HG02981 (cell line): ENCODE measurements around the gene TRAF6.

ENCODE experiments used
- ATAC-seq: cut with Tn5 transposase; IDR thresholded peaks from one replicate; pipeline ENCODE4 v1.9.1; 2021; ENCODE audit warnings: mild to moderate bottlenecking, moderate library complexity; ENCODE audit not compliant: unreplicated experiment

The TRAF6 gene

DNA sequence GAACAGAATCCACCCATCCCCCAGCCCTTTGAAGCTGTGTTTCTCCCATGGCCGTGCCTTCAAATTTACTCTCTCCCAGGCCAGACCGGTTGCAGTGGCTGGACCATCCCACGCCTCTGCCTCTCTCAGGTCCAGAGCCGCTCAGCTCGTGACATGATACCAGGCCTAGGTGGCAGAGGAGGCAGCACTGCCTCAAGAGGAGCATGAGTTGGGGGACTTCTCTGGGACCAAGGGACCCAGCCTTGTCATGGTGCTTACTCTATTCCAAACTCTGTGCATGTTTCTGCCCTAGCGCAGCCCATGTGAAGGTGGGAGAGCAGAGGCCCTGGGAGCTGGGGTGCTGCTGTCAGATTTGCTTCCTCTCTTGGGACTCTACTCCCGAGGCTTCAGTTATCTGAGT, 51.0 kb downstream of the TRAF6 start:
- no peak for ATAC-seq

DNA sequence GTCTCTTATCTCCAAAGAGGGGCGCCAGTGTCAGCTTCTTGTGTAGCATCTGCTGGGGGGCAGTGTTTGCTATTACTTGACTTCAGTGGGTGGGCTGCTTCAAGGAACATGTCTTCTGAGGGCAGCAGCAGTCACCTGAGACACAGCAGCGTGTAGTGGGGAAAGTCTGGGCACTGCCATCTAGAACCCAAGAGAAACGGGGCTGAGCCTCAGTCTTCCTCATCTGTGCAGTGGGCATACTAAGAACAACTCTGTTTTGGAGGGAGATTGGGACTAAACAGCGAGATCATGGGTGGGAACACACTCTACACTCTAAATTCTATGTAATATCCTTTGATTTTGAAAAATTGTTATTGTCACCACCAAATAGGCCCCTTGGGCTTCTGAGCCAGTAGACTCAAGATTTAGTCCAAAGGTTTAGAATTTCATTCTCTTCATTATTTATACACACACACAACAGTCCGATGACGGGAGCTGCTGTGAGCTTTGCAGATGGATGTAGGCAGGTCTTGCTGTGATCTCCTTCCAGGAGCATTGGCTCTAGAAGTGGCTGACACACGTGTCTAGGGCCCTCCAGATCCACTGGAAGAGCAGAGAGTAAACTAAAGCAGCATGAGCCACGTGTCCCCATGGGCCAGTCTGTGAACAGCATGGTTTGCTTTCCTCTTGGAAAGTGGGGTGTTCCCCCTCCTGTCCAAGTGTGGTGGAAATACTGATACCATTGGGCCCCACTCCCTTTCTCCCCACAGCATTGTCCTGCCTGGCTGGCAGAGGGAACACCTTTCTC, 51.8 kb downstream of the TRAF6 start:
- no peak for ATAC-seq

DNA sequence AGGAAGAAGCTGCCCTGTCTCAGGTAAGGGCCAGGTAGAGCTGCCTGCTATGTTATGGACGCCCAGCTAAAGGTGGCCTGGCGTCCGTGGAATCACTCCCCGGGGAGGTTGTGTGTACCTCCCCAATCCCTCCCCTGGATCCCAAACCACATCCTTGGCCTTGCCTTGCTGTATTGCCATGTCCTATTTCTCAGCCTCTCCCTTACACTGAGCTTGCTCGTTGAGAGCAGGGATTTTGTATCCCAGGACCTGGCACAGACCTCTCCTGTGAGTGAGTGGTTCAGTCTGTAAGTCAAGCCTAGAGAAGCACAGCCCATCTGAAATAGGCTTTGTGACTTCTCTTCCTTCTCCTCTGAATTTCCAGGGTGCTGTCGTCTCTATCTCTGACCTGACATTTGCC, 53.9 kb downstream of the TRAF6 start:
- no peak for ATAC-seq

DNA sequence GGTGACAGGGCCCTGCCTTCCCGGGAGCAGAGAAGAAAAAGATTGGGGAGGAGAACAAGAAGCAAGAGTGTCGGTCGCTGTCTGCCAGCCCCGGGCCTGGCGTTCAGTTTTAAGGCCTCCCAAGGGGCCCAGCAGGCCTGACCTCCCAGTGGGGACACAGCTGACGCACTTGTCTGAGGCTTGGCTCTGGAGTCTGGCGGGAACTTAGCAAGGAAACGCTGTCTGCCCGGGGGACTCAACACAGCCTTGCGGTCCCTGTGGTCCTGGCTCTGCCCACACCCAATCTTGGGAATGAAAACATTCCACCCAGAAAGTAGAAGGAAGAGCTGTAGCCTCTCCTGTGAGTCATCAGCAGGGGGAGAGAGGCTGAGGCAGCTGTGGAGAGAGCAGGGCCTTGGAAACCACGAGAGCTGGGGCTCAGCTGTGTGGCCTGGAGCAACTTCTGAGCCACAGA, 54.4 kb downstream of the TRAF6 start:
- no peak for ATAC-seq

DNA sequence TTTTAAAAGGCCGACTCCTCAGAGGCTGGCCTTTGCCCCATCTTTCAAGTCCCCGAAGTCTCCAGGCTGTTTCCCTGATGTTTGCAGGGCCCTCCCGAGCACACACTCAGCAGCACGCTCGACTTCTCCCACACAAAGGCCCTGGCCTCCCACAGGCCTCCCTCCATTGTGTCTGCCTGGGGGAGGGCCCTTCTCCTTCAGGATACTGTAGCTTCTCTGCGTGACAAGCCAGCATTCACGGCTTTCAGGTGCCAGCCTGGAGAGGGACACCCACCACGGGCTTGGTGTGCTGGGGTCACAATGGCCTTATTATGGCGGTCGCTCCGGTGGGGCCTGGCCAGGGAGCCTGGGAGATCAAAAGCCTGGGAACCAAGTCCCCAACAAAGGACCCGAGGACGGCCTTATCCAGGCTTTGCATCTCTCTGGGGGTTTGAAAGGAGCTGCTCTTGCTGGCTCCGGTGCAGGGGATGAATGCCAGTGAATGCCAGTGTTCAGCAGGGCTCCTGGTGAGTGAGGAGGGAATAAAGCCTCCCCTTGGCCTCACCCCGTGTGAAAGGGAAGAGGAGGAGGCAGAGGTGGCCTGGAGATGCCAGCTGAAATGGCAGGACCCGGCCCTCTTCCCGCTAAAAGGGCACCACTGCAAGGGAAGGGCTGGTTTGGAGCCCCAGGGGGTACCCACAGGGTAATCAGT, 55.0 kb downstream of the TRAF6 start:
- ATAC-seq = no peak

DNA sequence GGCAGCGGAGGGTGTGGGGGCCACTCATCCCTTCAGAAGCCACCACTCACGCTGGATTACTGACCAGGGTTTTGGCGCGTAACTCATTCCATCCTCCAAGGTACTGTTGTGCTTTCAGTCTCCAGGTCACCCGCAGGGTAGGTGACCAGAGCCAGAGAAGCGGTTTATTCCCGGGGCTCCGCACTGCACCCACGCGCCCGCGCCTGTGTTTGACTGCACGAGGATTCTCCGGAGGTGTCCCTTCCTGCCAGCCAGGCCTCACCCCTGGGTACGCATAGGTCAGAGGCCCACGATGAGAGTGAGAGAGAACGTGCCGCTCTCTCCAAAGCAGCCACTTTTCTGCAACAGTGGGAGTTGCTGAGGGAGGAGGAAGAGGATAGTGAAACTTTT, 55.5 kb downstream of the TRAF6 start:
- no peak for ATAC-seq

DNA sequence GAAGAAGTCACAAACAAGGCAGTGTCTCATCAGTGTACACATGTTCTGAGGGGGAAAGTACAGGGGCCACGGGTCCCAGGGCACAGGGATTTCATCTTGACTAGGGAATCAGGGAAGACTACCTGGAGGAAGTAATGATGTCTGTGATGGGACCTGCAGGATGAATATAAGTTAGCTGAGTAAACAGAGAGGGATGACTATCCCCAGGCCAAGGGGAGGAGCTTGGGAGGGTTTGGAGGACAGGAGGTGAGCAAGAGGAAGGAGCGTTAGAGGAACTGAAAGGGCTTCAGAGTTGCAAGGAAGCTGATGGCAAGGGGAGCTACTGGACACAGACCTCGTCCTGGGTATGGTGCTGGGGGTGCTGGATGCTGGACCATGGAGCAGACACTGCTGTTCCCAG, 56.4 kb downstream of the TRAF6 start:
- no peak for ATAC-seq

DNA sequence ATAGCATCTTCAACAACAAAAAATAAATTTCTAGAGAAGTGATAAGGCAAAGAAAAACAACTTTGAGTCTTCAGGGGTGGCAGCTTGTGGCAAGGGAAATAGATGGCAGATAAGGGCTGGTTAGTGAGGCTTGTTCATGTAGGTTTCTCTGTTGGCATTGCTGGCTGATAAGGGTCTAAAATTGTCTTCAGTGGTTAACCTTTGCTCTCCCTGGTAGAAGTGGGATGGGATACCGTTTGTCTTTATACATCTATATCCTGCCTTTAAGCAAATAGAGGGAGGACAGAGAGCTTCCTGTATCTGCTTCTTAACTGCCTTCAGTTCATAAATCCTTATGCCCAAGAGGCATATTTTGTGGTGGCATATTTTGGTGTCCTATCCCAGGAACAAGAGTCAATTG, 57.1 kb downstream of the TRAF6 start:
- ATAC-seq = no peak

DNA sequence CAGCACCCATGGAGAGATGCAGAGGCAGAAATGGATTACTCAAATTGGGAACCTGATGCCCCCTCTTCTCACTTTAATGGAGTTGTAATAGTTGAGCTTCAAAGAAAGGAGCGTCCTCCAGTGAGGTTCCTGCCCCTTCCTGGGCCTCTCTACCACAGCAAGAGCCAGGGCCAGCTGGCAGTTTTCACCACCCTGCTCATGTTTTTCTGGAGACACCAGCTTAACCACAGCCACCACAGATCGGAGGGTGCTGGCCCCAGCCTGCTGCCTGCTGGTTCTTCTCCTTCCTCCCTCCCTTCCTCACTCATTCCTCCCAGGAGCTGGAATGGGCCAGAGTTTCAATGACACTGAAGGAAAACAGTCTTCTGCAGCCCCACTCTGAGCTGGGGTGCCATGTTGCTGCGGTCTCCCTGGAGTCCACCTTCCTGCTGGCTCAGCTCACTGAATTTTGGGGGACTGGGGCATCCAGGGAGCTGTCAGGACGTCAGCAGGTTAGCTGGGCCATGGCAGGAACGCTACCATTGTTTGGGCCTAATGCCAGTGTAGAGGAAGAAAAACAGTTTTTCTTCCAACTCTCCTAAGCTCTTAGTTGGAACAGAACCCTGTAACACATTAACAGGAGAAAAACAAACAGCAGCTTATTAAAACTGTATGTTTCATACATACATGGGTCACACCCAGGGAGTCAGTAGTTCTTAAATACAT, 57.7 kb downstream of the TRAF6 start:
- no peak for ATAC-seq

DNA sequence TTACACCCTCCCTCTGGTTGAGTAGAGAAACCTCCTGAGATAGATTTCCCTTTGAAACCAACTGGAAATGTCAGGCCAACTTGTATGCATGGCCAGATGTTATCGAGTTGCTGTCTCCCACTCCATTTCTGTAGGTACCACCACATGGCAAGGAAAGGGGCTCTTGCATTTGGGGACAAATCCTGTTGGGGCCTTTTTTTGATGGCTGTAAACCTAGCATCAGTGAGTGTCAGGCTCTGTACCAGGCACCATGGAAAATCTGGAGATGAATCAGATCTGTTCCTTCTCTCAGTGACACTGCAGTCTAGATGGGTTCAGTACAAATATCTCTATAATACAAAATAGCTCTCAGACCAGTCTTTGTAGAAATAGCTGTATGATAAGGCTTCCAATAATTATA, 58.4 kb downstream of the TRAF6 start:
- ATAC-seq = no peak

DNA sequence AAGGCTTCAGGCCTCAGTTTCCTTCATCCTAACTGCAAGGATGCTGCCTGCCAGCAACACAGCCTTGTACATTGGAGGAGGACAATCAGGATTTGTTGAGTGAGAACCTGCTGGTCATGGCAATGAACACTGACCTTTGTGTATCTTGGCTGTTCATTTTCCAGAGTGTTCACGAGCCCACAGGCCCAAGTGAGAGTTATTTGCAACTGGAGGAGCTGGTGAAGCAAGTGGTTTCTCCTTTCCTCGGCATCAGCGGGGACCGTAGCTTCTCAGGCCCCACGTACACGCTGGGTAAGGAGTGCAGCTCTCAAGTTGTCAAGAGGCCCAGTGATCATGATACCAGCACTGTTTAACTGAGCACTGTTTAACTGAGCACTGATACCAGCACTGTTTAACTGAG, 59.0 kb downstream of the TRAF6 start:
- ATAC-seq = no peak

DNA sequence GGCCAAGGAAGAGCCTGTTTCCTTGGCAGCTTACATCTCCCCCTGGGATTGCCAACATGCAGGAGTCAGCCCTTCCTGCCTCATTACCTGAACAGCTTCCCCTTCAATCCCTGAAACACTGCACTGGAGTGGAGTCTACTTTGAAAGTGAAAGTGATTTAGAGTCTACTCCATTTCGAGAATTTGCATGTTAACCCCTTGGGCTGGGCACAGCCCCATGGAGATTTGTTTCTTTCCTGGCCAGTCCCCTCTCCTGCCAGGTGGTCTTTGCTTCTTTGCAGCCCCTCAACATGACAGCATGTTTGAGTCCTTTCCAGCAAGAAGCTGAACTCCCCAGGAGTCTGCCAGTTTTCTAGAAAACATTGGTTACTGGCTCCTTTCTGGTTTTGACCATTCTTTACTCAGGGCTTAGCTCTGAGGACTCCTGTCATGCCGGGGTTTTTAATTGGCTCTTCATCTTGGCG, 59.9 kb downstream of the TRAF6 start:
- ATAC-seq = peak; percentile 66

DNA sequence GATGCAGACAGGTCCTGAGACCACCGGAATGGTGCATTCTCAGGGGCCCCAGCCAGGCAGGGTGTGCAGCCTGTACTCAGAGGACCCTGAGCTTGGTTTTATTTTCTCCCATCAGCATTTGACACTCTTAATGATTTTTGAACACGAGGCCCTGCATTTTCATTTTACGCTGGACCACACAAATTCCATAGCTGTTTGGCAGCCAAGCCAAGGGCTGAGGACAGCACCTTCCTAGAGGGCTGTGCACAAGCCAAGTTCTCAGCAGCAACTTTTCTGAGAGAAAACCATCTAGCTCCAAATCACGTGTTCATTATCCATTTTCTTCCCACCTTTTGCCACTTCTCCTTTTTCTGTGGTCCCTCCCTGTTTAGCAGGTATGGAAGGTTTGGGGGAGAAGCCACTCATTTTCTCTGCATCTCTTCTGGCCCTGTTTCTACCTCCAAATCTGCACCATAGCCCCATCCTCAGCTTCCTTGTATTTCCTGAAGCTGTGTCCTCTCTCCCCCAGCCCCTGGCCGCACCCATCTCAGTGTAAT, 60.4 kb downstream of the TRAF6 start:
- no peak for ATAC-seq

DNA sequence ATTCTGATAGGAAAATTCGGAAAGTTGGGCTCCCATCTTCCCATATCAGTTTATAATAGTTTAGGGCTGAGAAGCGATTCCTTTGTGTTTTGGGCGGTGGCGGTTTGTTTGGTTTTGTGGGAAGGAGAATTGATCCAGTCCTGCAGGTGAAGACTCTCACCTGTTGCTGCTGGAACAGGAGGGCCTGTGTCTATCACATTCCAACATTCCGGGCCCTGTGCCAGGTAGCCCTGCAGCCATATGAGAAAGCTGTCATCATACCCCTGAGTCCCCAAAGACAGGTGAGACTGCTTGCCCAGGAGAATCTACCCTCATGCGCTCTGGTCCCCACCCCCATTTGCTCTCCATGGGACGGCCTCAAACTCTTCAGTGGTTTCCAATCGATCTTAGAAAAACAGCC, 62.1 kb downstream of the TRAF6 start:
- no peak for ATAC-seq

DNA sequence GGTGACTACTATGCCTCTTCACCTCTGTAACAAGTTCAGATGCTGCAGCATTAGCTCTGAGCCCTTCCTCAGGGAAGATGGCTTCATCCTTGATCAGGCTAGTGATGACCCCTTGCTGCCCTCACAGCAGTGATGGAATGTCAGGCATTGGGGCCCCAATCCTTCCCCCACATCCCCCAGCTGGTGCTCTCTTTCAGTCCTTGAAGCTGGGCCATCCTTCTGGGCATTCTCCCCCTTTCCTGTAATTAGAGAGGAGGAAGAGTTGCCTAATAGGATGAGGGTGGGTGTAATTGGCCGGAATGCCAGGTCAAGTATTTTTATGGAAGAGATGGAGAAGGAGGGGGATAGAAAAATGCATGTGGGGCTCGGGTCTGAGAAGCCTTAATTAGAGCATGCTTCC, 62.6 kb downstream of the TRAF6 start:
- ATAC-seq = no peak

DNA sequence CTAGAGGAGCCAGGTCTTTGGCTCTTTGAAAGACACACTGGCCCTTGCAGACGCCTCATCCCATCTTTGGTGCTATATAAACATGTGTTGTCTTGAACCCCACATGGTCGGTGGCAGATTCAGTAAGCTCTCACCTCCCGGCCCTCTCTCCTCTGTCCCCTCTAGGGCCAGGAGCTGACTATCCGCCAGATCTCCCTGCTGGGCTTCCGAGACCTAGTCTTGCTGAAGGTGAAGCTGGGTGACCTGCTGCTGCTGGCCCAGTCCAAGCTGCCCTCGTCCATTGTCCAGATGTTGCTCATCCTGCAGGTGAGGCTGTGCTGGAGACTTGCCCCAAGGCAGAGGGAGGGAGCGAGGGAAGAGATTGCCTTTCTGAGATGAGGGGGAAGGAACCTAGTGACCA, 63.9 kb downstream of the TRAF6 start:
- ATAC-seq = no peak

DNA sequence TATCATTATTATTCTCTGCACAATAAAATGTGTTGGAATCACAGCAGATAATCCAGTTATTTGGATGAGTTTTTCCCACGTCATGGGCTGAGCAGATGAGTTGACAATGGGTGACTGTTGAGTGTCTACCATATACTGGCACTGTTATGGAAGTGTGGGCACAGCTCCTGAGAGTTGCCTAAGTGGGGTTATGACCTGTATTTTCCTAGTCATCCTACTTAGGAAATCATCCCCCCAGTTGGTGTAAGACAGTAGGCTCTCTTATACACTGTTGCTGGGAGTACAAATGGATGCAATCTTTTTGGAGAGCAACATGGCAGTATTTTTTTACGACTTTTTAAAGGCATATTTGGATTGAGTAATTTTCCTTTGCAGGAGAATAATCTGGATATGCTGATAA, 66.4 kb downstream of the TRAF6 start:
- ATAC-seq = no peak

DNA sequence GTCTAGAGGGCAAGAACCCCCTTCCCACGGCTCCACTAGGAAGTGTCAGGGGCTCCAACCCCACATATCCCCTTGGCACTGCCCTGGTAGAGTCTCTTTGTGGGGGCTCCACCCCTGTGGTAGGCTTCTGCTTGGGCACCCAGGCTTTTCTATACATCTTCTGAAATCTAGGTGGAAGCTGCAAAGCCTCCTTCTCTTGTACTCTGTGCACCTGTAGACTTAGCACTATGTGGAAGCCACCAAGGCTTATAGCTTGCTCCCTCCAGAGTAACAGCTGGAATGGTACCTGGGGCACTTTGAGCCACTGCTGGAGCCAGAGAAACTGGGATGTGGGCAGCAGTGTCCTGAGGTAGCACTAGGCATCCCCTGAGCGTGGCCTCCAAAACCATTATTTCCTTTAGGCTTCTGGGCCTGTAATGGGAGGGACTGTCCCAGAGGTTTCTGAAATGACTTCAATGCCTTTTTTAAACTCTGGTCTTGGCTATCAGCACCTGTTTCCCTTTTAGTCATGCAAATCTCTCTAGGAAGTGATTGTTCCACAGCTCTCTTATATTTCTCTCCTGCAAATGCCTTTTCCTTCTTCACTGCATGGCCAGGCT, 68.4 kb downstream of the TRAF6 start:
- ATAC-seq = peak; percentile 88

DNA sequence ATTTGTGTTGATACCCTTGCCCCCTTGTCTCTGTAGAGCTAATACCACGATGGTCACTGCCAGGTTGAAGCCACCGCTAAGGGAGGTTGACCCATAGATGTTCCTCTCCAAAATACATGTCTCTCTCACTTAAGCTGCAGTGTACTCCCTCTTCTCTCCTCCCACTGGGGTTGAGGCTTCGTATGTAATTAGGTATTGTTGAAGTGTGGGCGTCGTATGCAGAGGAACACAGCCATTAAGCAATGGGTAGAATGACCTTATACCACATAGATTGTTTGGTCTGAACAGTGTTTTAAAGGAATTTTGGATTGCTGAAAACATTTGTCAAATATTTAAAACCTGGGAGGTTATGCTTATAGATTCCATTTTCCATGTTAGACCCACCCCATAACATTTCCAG, 71.9 kb downstream of the TRAF6 start:
- ATAC-seq = no peak

DNA sequence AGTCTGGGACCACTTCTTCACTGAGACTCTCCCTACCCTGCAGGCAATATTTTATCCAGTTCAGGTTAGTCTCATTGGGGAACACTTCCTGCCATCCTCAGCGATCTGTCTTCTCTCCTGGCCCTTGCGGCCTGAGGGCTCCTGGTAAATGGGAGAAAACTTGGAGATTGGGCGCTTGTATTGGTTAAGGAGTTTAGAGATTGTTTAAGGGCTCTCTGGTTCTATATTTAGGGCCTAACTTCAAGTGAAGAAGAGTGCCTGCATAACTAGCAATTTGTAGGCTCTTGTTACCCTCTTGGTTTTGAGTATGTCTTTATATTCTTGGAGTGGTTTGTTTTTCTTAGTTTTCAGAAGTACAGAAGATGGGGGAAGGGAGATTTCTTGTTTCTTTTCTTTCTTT, 72.7 kb downstream of the TRAF6 start:
- no peak for ATAC-seq
